CD4-positive, alpha-beta T cell treated with Interleukin-2 at 100 ng/mL for 4 hours (primary cell): ENCODE results near the gene MAN2B2.
A peak's percentile ranks its signal among the peaks of the same experiment; 100 is the strongest.

Experiments used
- DNase-seq: peaks from one replicate; pipeline ENCODE4 v3.0.0-alpha.2; 2020; ENCODE audit warnings: low spot score

Gene MAN2B2

DNA sequence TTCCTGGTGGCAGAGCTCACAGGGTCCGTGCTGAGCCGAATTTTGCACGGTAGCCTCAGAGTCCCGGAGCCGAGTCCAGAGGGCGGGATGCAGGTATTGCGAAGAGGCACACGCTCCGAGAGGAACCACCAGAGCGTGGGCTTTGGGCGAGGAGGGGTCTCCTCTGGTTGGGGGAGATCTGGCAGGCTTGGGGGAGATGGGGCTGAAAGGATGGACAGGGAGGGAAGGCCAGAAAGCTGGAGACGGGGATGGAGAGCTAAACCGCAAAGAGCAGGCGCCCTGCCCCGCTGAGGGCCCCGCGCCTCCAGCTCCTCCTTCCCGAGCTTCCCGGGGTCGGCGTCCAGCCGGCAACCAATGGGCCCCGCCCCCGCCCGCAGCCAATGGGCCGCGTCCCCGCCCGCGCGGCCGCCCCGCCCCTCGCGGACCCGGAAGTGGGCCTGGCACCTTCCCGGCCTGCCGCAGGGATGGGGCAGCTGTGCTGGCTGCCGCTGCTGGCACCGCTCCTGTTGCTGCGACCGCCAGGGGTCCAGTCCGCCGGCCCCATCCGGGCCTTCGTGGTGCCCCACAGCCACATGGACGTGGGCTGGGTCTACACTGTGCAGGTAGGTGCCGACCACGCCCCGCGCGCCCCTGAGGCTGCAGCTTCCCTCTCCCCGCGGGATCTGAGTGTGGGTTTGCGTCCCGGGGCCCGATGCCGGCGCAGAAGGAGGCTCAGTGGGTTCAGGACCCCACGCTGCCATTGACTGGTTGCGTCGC, at the start of gene MAN2B2:
Gene MAN2B2, plus strand, starts transcription at position 443 of the 756 bp plus-strand sequence. Its CDS starts 22 bp downstream, at position 465.
- DNase-seq, result peak; percentile 78

DNA sequence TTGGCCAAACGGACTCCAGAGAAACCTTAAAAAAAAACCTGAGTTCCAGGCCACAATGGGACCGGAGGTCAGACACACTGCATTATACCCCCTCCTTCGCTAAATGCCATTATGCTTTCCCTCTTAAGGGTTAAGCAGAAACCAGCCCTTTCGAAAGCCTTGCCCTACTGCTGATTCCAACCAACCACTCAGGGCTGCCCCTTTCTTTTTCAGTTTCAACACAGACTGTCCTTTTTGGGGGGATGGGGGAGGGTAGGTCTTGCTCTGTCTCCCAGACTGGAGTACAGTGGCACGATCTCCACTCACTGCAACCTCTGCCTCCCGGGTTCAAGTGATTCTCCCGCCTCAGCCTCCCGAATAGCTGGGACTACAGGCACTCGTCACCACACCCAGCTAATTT, 49.5 kb upstream of the MAN2B2 start:
- no peak for DNase-seq

GRCh38 chr4:6526156-6526555, 48.8 kb upstream of the MAN2B2 start:
- no peak for DNase-seq

- DNase-seq, result no peak
Measured at GRCh38 chr4:6526671-6527091, 48.3 kb upstream of the MAN2B2 start.

DNA sequence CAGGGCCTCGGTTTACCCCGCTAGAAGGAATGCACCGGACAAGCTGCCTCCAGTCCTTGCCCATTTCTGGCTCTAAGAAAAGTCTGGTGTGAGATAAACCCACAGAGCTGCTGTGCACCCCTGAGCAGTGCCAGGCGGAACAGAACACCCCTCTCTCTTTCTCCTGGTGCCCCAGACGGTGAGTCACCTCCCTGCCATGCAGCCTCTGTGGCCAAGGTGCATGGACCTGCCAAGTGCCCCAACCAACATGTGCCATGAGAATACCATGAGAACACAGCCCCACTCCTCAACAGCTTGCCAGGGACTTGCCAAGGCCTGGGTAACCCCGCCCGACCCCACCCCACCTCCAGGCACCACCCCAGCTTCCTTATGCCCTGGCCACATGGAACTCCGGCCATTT, 47.7 kb upstream of the MAN2B2 start:
- no peak for DNase-seq

DNA sequence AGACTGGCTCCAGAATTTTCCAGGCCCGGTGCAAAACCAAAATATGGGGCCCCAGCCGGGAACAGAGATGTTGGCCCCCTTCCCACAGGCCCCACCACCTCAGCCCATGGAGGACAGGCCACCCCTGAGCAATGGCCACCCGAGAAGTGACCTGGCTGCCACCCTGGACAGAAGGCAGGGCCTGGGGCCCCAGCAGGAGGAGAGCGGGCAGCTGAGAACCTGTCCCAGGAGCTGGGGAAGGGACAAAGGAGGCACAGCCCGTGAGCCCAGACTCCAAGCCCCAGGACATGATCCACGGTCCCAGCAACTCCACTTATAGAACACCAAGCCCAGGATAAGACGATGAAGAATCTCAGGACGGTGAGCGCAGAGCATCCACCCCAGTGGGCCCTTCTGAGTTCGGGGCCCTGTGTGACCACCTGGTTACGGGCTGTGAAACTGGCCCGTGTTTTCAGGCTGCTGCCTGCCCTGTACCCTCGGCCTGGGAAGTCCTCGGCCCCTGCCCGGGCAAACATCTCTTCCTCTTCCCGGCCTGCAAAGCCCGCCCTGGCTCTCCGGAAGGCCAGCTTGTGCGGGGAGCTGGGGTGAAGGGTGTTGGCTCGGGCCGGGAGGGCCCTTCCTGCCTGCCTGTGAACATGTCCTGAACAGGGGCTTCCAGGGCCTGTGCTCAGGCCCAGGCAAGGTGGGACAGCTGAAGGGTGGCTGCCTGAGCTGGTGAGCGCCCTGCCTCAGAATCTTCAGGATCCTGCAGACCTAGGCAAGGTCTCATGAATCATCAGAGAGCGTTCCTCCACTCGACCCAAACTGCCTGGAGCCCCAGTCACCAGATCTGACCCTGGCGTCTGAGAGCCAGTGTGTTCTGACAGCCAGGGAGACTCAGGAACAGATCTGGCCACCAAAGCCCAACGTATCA, 47.0 kb upstream of the MAN2B2 start:
- DNase-seq, result no peak

DNA sequence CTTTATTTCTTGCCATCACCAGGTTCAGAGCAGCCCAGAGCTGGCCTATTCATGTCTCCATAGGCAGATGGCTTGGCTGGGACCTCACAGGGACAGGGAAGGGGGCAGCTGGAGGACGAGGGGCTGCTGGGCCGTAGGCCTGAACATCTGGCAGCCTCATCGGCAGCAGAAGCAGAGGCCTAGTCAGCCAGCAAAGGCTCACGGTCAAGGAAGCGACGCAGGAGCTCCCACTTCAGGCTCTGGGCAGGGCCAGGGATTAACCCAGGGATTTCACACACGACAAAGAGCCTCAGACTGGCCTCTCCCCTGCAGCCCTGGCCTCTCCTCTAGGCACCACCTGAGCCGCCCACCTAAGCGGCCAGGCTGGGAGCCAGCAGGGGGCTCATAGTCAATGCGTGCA, 46.0 kb upstream of the MAN2B2 start:
- no peak for DNase-seq

DNA sequence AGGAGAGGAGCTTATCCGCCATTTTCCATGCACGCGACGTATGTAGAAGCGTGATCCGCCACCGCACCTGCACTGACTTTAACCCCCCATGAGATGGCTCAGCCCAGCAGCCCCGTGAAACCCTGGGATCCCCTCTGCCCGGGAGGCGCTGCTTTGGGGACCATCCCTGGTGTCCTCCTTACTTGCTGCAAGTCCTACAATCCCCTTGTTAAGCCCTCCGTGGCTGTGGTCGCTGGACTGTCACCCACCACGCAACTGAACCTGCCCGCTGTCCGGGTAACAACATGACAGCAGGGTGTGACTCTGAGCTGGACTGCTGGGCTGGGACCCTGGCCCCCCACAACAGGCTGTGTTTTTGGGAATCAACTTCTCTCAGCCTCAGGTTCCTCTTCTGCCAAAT, 44.7 kb upstream of the MAN2B2 start:
- DNase-seq, result no peak

DNA sequence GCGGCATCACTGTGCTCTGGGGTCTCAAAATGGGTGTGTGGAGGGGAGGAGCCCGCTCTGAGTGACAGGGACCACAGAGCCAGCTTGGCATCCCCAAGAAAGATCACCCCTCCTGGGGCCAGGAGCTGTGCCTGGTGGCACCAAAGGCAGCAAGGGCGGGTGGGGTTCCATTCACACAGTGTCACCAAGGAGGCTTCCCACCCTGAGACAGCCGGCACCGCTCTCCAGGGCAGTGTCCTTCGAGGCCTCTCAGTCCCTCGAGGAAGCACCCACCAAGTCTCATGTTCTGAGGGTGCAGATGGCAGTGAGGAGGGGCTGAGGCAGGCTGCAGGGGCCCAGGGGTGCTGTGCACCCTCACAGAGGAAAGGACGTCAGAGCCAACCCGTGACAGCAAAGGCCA, 44.0 kb upstream of the MAN2B2 start:
- DNase-seq, result no peak

DNA sequence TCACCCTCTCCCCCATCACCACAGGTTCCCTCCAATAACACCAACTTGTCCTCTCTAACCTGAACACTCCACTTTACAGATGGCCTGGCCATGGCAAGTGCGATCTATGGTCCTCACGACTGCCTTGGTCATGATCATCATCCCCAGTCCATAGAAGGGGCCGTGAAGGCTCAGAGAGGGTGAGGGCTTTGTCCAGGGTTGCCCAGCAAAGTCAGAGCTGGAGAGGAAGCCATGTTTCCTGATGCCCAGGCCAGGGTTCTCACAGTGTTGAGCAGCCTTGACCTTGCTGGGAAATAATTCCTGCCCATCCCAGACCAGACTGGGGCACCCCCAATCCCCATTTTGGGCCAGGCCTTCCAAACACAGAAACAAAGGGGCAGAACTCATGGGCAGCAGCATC, 42.9 kb upstream of the MAN2B2 start:
- no peak for DNase-seq

GRCh38 chr4:6532658-6533057, 42.3 kb upstream of the MAN2B2 start:
- DNase-seq, result no peak

- no peak for DNase-seq
Measured at GRCh38 chr4:6534050-6534449, 40.9 kb upstream of the MAN2B2 start.

DNA sequence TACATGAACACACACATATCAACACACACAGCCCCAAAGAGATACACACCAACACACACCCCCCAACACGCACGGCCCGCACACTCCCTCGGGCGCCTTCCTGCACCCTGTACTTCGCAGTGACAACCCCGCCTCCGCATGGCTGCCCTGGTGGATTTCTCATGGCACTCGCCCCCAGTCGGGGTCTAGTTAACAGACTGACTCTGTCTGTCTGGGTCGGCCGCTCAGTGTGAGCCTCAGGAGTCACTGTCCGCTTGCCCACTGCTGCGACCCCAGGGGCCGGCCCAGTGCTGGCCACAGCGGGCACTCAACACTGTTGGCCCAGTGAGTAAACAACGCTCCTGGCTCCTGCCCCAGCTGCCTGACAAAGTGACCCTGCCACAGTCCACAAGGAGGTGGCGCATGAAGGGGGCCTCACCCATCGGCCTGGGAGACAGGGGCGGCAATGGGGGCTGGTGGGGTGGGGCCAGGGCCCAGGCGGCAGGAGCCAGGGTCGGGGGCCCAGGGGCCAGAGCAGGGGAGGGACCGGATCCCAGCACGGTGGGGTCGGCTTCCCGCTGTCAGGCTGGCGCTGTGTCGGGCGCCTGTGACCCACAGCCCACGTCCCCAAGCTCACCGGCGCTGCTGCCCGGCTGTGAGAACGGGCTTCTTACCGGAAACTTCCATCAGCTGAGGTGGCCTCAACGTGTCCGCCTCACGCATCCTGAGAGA, 40.2 kb upstream of the MAN2B2 start:
- DNase-seq, result no peak

DNA sequence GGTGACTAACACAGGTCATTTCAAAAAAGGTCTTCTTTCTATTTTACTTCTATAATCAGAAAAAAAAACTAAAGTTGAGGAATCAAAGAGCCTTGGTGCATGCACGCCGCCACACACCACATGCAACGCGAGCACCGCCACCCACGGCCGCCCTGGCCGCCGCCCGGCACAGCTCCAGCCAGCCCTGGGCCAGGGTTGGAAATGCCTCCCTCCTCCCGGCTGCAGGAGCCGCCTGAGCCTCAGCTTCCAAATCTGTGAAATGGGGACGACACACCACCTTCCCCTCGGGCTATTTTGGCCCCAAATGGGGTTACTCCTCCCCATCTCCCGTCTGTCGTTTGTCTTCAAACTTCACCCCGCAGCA, 39.7 kb upstream of the MAN2B2 start:
- no peak for DNase-seq

DNA sequence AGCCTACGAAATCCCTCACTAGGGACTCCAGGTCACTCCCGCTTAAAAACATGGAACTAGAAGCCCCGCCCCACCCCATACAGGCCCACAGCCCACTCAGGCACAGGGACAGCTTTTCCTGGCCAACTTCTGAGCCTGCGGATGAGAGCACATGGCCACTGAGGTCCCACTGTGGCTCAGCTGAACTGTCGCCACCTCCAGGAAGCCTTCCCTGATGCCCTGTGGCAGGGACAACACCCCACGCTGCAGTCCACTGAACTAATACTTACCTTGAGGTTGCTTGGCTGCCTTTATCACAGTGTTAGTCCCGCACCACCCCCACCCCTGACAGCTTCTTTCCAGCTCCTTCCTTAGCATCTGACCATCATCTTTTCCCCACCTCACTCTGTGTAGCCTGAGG, 39.3 kb upstream of the MAN2B2 start:
- DNase-seq, result no peak

DNA sequence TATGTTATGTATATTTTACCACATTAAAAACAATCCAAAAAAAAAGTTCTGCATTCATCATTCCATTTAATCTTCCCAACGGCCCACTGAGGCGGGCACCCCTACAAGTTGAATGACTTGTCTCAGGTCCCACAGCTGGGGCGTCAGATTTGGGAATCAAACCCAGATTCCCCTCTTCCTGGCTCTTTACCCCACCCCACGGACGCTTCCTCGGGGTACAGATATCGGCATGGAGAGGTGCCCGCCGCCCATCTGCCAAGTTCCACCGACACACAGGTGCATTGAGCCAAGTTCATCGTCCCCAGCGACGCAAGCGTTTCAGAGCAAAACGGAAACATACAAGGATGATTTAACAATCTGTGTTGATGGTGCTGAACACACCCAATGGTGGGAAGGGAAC, 36.9 kb upstream of the MAN2B2 start:
- DNase-seq, result no peak

DNA sequence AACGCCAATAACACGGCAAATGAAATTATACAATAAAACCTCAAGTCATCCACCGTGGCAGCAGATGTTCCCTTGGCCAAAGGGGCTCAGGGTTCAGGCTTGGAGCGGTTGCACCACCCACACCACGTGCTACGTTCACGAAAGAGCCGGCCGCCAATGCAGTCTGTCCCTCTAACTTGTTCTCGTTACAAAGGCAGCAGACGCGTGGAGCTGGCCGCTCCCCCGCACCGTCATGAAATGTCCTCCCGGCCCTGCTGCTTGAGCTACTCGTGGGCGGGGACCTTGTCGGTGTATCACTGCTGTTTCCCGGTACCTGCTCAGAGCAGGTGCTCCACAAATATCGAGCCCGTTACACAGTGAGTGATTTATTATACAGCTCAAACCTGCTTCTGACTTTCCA, 36.4 kb upstream of the MAN2B2 start:
- no peak for DNase-seq

GRCh38 chr4:6539009-6539764, 35.8 kb upstream of the MAN2B2 start:
- DNase-seq, result no peak

GRCh38 chr4:6540879-6541278, 34.1 kb upstream of the MAN2B2 start:
- DNase-seq, result no peak

- DNase-seq, result no peak
Measured at GRCh38 chr4:6541789-6542188, 33.2 kb upstream of the MAN2B2 start.

- no peak for DNase-seq
Measured at GRCh38 chr4:6542951-6543350, 32.0 kb upstream of the MAN2B2 start.

GRCh38 chr4:6546091-6546490, 28.9 kb upstream of the MAN2B2 start:
- DNase-seq, result no peak
